ENCODE results near the gene KRTAP5-3.

Gene KRTAP5-3

GRCh38 chr11:1561266-1561665 lies 47.0 kb downstream of the KRTAP5-3 start:
- H3K27ac ChIP-seq: no peak overlapping the region
- TF ChIP-seq CTCF (IDR thresholded peaks at IDR 0.05) (no peak), ZFX (IDR thresholded peaks at IDR 0.05; ENCODE audit: borderline replicate concordance) (no peak)

DNA sequence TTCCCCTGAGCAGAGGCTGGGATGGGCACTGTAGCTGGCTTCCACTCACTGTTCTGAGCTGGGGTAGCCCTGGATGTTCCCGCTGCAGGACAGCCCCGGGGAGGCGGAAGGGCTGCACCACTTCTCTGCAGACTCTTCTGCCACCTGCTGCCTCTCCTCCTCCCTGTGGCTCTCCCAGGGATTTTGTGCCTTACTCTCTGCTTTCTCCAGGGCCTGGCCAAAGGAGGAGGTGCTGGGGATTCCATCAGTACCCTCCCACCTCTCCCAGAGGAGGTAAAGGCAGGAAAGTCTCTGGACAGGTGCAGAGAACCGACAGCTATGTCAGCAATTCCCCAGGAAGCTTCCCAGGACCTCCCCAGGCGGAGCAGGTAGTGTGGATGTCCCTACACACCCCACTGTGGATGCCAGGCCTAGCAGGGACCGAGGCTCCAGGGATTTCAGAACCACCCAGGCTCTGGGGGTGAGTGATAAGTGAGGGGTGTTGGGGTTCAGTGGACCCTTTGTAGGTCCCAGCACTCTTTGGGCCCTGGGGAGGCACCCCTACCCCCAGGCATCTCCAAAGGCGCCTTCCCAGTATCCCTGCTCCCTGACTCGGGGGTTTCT lies 47.5 kb downstream of the KRTAP5-3 start:
- no peak for TF ChIP-seq ZFX (IDR thresholded peaks at IDR 0.05; ENCODE audit: borderline replicate concordance)
- no peak for TF ChIP-seq CTCF (IDR thresholded peaks at IDR 0.05)
- H3K27ac ChIP-seq: peak overlapping the region; percentile 51

DNA sequence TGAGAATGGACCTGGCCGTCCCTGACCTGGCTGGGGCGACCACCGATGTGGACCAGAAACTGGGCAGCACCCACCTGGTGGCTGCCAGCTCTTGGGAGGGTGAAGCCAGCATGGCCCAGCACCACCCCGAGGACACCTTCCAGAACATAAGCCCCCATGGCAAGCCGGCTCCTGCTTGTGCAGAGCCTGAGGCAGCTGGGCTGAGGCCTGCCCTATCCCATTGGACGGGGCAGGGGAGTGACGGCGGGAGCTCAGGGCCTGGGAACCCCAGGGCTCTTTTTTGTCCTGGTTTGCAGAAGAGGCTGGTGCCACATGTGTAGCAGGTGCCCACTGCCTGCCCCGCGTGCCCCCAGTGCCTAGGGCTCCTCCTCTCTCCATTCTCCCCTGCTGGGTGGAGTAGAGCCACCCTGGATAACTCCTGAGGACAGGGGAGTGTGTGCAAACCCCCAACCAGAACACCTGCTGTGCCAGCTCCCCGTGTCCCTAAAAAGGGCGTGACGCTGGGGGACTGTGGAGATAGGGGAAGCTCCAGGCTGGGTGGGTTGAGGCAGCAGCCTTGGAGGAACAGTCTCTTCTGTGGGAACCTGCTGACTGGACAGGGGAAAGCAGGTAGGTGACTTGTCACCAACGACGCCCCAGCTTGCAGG lies 48.1 kb downstream of the KRTAP5-3 start:
- peak overlapping the region; percentile 51 for H3K27ac ChIP-seq
- no peak for TF ChIP-seq ZFX (IDR thresholded peaks at IDR 0.05; ENCODE audit: borderline replicate concordance)
- TF ChIP-seq CTCF (IDR thresholded peaks at IDR 0.05): no peak

GRCh38 chr11:1559111-1559951 lies 48.9 kb downstream of the KRTAP5-3 start:
- TF ChIP-seq ZFX (IDR thresholded peaks at IDR 0.05; ENCODE audit: borderline replicate concordance) (no peak), CTCF (IDR thresholded peaks at IDR 0.05) (no peak)
- peak overlapping the region; percentile 51 for H3K27ac ChIP-seq

DNA sequence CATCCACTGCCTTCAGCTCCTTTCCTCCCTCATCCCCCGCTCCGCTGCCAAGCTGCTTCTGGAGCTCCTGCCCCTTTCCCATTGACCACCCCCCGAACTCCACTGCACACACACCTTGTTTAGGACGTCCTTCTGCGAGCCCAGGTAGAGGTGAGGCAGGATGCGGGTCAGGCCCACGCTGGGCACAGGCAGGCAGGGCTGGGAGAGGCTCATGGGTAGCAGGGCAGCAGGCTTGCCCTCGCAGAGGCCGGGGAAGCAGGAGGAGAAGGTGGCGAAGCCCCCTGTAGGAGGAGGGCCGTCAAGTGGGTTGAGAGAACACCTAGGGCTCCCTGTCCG lies 49.5 kb downstream of the KRTAP5-3 start:
- H3K27ac ChIP-seq: peak overlapping the region; percentile 51
- no peak for TF ChIP-seq CTCF (IDR thresholded peaks at IDR 0.05)
- TF ChIP-seq ZFX (IDR thresholded peaks at IDR 0.05; ENCODE audit: borderline replicate concordance): no peak

GRCh38 chr11:1557904-1558774 lies 50.1 kb downstream of the KRTAP5-3 start:
- peak overlapping the region; percentile 51 for H3K27ac ChIP-seq
- no peak for TF ChIP-seq ZFX (IDR thresholded peaks at IDR 0.05; ENCODE audit: borderline replicate concordance)
- TF ChIP-seq CTCF (IDR thresholded peaks at IDR 0.05): no peak
